ENCODE data around the gene LAIR2. TPM values are rescaled to one million over a fixed set of nuclear protein-coding genes. Genes with fewer than 3 reads are reported as not detected.

LAIR2 gene
- total RNA-seq, 1 experiment from 2014 or later, result not detected

- no peaks in the 10 kb centered on the region for H3K9me3 ChIP-seq (ENCODE audit: low read depth, low read length, poor library complexity, severe bottlenecking)
- no peaks in the 10 kb centered on the region for H3K36me3 ChIP-seq (ENCODE audit: insufficient read depth, low read length, poor library complexity, severe bottlenecking)
- POLR2A ChIA-PET (ENCODE audit: low non-redundant PET), result no interaction called here
- H3K27me3 ChIP-seq (replicated peaks; ENCODE audit: insufficient read depth, low read depth, low read length, poor library complexity), result peaks cover 65% of the 10 kb centered on the region
- TF ChIP-seq, protein P1, sequence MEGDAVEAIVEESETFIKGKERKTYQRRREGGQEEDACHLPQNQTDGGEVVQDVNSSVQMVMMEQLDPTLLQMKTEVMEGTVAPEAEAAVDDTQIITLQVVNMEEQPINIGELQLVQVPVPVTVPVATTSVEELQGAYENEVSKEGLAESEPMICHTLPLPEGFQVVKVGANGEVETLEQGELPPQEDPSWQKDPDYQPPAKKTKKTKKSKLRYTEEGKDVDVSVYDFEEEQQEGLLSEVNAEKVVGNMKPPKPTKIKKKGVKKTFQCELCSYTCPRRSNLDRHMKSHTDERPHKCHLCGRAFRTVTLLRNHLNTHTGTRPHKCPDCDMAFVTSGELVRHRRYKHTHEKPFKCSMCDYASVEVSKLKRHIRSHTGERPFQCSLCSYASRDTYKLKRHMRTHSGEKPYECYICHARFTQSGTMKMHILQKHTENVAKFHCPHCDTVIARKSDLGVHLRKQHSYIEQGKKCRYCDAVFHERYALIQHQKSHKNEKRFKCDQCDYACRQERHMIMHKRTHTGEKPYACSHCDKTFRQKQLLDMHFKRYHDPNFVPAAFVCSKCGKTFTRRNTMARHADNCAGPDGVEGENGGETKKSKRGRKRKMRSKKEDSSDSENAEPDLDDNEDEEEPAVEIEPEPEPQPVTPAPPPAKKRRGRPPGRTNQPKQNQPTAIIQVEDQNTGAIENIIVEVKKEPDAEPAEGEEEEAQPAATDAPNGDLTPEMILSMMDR (conservative IDR thresholded peaks at IDR 0.05; ENCODE audit: low read depth, low read length), result no peak
- TF ChIP-seq EZH2 (IDR thresholded peaks at IDR 0.05; ENCODE audit: borderline replicate concordance, low read depth, low read length, poor library complexity, severe bottlenecking), result no peak
- H3K4me1 ChIP-seq (ENCODE audit: insufficient read depth, low read length, poor library complexity, severe bottlenecking), result no peaks in the 10 kb centered on the region
- BruUV-seq (replicated peaks), result no TSS peak
- intact Hi-C loops (cut with micrococcal nuclease; ENCODE audit: unreplicated experiment), result no loop called here
- no peak overlapping the region for H3K4me3 ChIP-seq (ENCODE audit: low read depth, low read length, poor library complexity, severe bottlenecking)
- DNase-seq (ENCODE audit: low spot score), result no peak
- H3K27ac ChIP-seq (ENCODE audit: low read depth, low read length, poor library complexity, severe bottlenecking), result no peak overlapping the region
- CTCF ChIA-PET, result no interaction called here
Measured at GRCh38 chr19:54535601-54536000, 33.0 kb downstream of the LAIR2 start.

- Histone ChIP-seq H3K4me1 (ENCODE audit: insufficient read depth, low read length, poor library complexity, severe bottlenecking) (no peaks in the 10 kb centered on the region), H3K4me3 (ENCODE audit: low read depth, low read length, poor library complexity, severe bottlenecking) (no peak overlapping the region), H3K9me3 (ENCODE audit: low read depth, low read length, poor library complexity, severe bottlenecking) (no peaks in the 10 kb centered on the region), H3K27ac (ENCODE audit: low read depth, low read length, poor library complexity, severe bottlenecking) (no peak overlapping the region), H3K36me3 (ENCODE audit: insufficient read depth, low read length, poor library complexity, severe bottlenecking) (no peaks in the 10 kb centered on the region), H3K27me3 (replicated peaks; ENCODE audit: insufficient read depth, low read depth, low read length, poor library complexity) (peaks cover 52% of the 10 kb centered on the region)
- TF ChIP-seq, protein P1 (conservative IDR thresholded peaks at IDR 0.05; ENCODE audit: low read depth, low read length), result no peak
- no peak for TF ChIP-seq EZH2 (IDR thresholded peaks at IDR 0.05; ENCODE audit: borderline replicate concordance, low read depth, low read length, poor library complexity, severe bottlenecking)
- CTCF ChIA-PET, result no interaction called here
- DNase-seq (ENCODE audit: low spot score), result no peak
- BruUV-seq (replicated peaks), result no TSS peak
- POLR2A ChIA-PET (ENCODE audit: low non-redundant PET), result no interaction called here
- intact Hi-C loops (cut with micrococcal nuclease; ENCODE audit: unreplicated experiment), result no loop called here
Measured at GRCh38 chr19:54536956-54537355, 34.3 kb downstream of the LAIR2 start.

- no peak for DNase-seq (ENCODE audit: low spot score)
- CTCF ChIA-PET, result no interaction called here
- intact Hi-C loops (cut with micrococcal nuclease; ENCODE audit: unreplicated experiment), result no loop called here
- POLR2A ChIA-PET (ENCODE audit: low non-redundant PET), result no interaction called here
- no peaks in the 10 kb centered on the region for H3K9me3 ChIP-seq (ENCODE audit: low read depth, low read length, poor library complexity, severe bottlenecking)
- H3K4me3 ChIP-seq (ENCODE audit: low read depth, low read length, poor library complexity, severe bottlenecking), result no peak overlapping the region
- H3K36me3 ChIP-seq (ENCODE audit: insufficient read depth, low read length, poor library complexity, severe bottlenecking), result no peaks in the 10 kb centered on the region
- H3K4me1 ChIP-seq (ENCODE audit: insufficient read depth, low read length, poor library complexity, severe bottlenecking), result no peaks in the 10 kb centered on the region
- BruUV-seq (replicated peaks), result no TSS peak
- H3K27ac ChIP-seq (ENCODE audit: low read depth, low read length, poor library complexity, severe bottlenecking), result no peak overlapping the region
- peaks cover 9% of the 10 kb centered on the region for H3K27me3 ChIP-seq (replicated peaks; ENCODE audit: insufficient read depth, low read depth, low read length, poor library complexity)
- TF ChIP-seq, protein P1 (conservative IDR thresholded peaks at IDR 0.05; ENCODE audit: low read depth, low read length), result no peak
- no peak for TF ChIP-seq EZH2 (IDR thresholded peaks at IDR 0.05; ENCODE audit: borderline replicate concordance, low read depth, low read length, poor library complexity, severe bottlenecking)
Measured at GRCh38 chr19:54541712-54542111, 39.1 kb downstream of the LAIR2 start.

All from A673 (cell line).